NCI-H2107 treated with DMSO at 0.1 percent for 48 hours (cell line): ENCODE measurements around the gene REXO4.
"Not testable (repeated sequence)": the region's sequence is repeated elsewhere in the genome, so short reads cannot be mapped to it uniquely, and the experiment has no call there.

Experiments
- DNase-seq: peaks from one replicate; lab custom pipeline; 2025; ENCODE audit not compliant: unreplicated experiment; lab: John Stamatoyannopoulos, UW

Gene REXO4

GRCh38 chr9:133451865-133452264, 34.1 kb upstream of the REXO4 start:
- not testable (repeated sequence) for DNase-seq

GRCh38 chr9:133449760-133450159, 31.9 kb upstream of the REXO4 start:
- peak; percentile 27 for DNase-seq

- no peak for DNase-seq
Measured at GRCh38 chr9:133448487-133448972, 30.7 kb upstream of the REXO4 start.

GRCh38 chr9:133445293-133445969, 27.6 kb upstream of the REXO4 start:
- no peak for DNase-seq

- peak; percentile 80 for DNase-seq
Measured at GRCh38 chr9:133443982-133444381, 26.2 kb upstream of the REXO4 start.

- DNase-seq, result no peak
Measured at GRCh38 chr9:133443248-133443647, 25.4 kb upstream of the REXO4 start.

- DNase-seq, result no peak
Measured at GRCh38 chr9:133441571-133441970, 23.8 kb upstream of the REXO4 start.

GRCh38 chr9:133440874-133441273, 23.1 kb upstream of the REXO4 start:
- DNase-seq, result no peak

GRCh38 chr9:133439337-133439736, 21.5 kb upstream of the REXO4 start:
- DNase-seq, result no peak

GRCh38 chr9:133437753-133438531, 20.1 kb upstream of the REXO4 start:
- no peak for DNase-seq

GRCh38 chr9:133436681-133437080, 18.9 kb upstream of the REXO4 start:
- no peak for DNase-seq

GRCh38 chr9:133433351-133433843, 15.6 kb upstream of the REXO4 start:
- no peak for DNase-seq

- DNase-seq, result no peak
Measured at GRCh38 chr9:133430244-133430643, 12.4 kb upstream of the REXO4 start.

GRCh38 chr9:133429641-133430161, 11.9 kb upstream of the REXO4 start:
- no peak for DNase-seq

- DNase-seq, result no peak
Measured at GRCh38 chr9:133429214-133429613, 11.4 kb upstream of the REXO4 start.

- DNase-seq, result no peak
Measured at GRCh38 chr9:133428617-133429101, 10.8 kb upstream of the REXO4 start.

- DNase-seq, result no peak
Measured at GRCh38 chr9:133427658-133428348, 10.0 kb upstream of the REXO4 start.

GRCh38 chr9:133426011-133426410, 8.2 kb upstream of the REXO4 start:
- no peak for DNase-seq

GRCh38 chr9:133425049-133425632, 7.3 kb upstream of the REXO4 start:
- DNase-seq, result no peak

- no peak for DNase-seq
Measured at GRCh38 chr9:133424187-133424586, 6.4 kb upstream of the REXO4 start.

- DNase-seq, result no peak
Measured at GRCh38 chr9:133423216-133423615, 5.4 kb upstream of the REXO4 start.
